ENCODE data around the gene NUTM2F.
"Not testable (repeated sequence)": the region's sequence is repeated elsewhere in the genome, so short reads cannot be mapped to it uniquely, and the experiment has no call there.

Gene NUTM2F

GRCh38 chr9:94323153-94323798 is 5.2 kb downstream of the NUTM2F start:
- DNase-seq (ENCODE audit: low spot score); H3K27ac ChIP-seq; POLR2A ChIA-PET (ENCODE audit: low non-redundant PET); CTCF ChIA-PET: not testable (repeated sequence)

DNA sequence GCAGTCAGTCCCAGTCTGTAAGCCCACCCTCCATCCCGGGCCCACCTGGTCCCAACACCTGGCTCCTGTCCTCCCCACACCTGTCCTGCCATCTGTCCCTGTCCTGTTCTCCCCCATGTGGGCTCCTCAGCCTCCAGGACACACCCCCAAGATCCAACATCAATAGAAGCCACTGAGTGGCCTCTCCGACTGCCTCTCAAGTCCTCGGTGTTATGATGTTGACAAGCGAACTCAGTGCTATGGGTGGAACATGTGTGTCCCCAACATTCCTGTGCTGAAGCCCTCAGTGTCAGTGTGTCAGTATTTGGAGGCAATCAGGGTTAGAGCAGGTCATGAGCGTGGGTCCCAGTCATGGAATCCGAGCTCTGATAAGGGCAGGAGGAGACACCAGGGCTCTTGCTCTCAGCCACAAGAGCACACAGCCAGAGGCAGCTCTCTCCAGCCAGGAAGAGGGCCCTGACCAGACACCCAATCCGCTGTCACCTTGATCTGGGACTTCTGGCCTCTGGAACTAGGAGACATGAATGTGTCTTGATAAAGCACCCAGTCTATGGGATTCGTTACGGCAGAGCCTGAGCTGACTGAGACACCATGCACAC is 6.0 kb downstream of the NUTM2F start:
- CTCF ChIA-PET; POLR2A ChIA-PET (ENCODE audit: low non-redundant PET): not testable (repeated sequence)

DNA sequence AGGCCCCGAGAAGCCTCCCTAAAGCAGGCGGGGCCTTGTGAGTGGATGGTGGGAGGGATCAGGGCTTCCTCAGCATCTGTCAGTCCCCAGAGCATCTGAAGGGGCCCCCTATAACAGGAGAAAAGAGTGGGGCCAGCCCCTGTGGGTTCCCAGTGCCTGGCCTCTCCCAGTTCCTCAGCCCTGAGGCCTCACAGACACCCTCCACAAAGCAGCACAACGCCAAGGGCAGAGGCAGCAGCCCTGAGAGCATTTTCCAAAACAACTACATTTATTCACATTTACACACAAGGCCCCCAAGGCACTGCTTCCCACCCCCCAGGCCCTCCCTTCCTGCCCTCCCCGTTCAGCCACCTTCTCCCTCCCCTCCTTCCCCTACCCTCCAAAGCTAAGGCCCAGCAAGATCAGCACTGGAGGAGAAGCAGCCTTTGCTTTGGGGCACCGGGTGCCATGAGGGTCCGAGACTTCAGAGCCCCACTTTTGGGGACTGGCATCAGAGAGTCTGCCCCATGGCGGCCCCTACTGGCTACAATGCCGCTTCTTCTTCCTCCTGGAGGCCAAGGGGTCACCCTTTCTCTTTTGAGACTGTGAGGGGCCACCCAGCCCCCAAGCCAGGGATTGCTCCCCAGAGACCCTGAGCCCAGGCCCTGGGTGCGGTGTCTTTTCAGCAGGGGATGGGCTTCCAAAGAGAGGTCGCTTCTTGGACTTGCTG is 10.3 kb downstream of the NUTM2F start:
- H3K27ac ChIP-seq; POLR2A ChIA-PET (ENCODE audit: low non-redundant PET); DNase-seq (ENCODE audit: low spot score); CTCF ChIA-PET: not testable (repeated sequence)

More for the DNA sequence above, 6.0 kb downstream of the NUTM2F start:
- DNase-seq (ENCODE audit: low spot score); H3K27ac ChIP-seq: not testable (repeated sequence)

- POLR2A ChIA-PET (ENCODE audit: low non-redundant PET); DNase-seq (ENCODE audit: low spot score); CTCF ChIA-PET; H3K27ac ChIP-seq: not testable (repeated sequence)
These were observed 12.2 kb downstream of the NUTM2F start for GRCh38 chr9:94316236-94316635.

GRCh38 chr9:94315034-94315984 is 13.1 kb downstream of the NUTM2F start:
- H3K27ac ChIP-seq; CTCF ChIA-PET; POLR2A ChIA-PET (ENCODE audit: low non-redundant PET); DNase-seq (ENCODE audit: low spot score): not testable (repeated sequence)

DNA sequence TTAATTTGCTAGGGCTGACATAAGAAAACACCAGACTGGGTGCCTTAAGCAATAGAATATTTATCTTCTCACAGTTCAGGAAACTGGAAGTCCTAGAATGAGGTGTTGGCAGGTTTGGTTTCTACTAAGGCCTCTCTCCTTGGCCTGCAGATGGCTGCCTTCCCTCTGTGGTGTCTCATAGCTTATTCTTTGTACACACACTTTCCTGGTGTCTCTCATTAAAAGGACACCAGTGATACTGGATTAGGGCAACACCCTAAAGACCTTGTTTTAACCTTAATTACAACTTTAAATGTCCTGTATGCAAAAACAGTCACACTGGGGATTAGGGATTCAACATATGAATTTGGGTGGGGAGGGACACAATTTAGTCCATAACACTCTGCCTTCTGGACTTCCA is 25.1 kb downstream of the NUTM2F start:
- CTCF ChIA-PET: interaction anchor here (0.6 kb wide), 1 partner anchor 298 kb away, joined by 3 read pairs; no protein-coding TSS in a partner anchor
- DNase-seq (ENCODE audit: low spot score): no peak

GRCh38 chr9:94302426-94302825 is 26.0 kb downstream of the NUTM2F start:
- TF ChIP-seq, protein P1, sequence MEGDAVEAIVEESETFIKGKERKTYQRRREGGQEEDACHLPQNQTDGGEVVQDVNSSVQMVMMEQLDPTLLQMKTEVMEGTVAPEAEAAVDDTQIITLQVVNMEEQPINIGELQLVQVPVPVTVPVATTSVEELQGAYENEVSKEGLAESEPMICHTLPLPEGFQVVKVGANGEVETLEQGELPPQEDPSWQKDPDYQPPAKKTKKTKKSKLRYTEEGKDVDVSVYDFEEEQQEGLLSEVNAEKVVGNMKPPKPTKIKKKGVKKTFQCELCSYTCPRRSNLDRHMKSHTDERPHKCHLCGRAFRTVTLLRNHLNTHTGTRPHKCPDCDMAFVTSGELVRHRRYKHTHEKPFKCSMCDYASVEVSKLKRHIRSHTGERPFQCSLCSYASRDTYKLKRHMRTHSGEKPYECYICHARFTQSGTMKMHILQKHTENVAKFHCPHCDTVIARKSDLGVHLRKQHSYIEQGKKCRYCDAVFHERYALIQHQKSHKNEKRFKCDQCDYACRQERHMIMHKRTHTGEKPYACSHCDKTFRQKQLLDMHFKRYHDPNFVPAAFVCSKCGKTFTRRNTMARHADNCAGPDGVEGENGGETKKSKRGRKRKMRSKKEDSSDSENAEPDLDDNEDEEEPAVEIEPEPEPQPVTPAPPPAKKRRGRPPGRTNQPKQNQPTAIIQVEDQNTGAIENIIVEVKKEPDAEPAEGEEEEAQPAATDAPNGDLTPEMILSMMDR (conservative IDR thresholded peaks at IDR 0.05; ENCODE audit: low read depth): no peak
- ChIA-PET POLR2A (ENCODE audit: low non-redundant PET) (no interaction called here), CTCF (no interaction called here)
- no peak for DNase-seq (ENCODE audit: low spot score)
- H3K27ac ChIP-seq: no peak overlapping the region

More for the DNA sequence above, 25.1 kb downstream of the NUTM2F start:
- POLR2A ChIA-PET (ENCODE audit: low non-redundant PET): no interaction called here
- TF ChIP-seq, protein P1 (conservative IDR thresholded peaks at IDR 0.05; ENCODE audit: low read depth): no peak
- no peak overlapping the region for H3K27ac ChIP-seq

- DNase-seq (ENCODE audit: low spot score): no peak
- POLR2A ChIA-PET (ENCODE audit: low non-redundant PET): no interaction called here
- TF ChIP-seq, protein P1 (conservative IDR thresholded peaks at IDR 0.05; ENCODE audit: low read depth): no peak
- CTCF ChIA-PET: no interaction called here
- no peak overlapping the region for H3K27ac ChIP-seq
These were observed 26.9 kb downstream of the NUTM2F start for GRCh38 chr9:94301583-94301982.
